GM12801 (cell line): ENCODE results near the gene GOLM1.

Experiments
- TF ChIP-seq, protein P1 (sequence below): IDR thresholded peaks from one replicate; pipeline ENCODE4 v1.5.1; 2011; ENCODE audit warnings: control low read depth; ENCODE audit not compliant: insufficient read length; ENCODE audit errors: extremely low read depth

GOLM1 gene

DNA sequence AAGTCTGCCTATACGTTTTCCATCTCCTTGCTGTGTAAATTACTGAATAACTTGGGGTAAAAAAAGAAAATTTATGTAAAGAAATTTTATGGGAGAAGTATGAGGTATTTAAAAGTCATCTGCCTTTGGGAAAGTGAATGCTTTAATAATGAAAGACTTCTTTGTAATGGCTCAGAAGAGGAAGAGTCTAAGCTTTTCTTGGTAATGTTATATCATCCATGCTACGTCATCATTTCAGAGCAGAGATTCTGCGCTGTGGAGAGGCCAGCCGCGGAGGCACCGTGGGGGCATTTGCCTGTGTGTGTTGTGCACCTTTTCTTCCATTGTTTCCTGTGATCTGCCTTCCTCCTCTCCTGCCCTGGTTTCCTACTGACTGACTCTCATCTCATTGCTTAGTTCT lies 78.2 kb downstream of the GOLM1 start:
- TF ChIP-seq, protein P1, sequence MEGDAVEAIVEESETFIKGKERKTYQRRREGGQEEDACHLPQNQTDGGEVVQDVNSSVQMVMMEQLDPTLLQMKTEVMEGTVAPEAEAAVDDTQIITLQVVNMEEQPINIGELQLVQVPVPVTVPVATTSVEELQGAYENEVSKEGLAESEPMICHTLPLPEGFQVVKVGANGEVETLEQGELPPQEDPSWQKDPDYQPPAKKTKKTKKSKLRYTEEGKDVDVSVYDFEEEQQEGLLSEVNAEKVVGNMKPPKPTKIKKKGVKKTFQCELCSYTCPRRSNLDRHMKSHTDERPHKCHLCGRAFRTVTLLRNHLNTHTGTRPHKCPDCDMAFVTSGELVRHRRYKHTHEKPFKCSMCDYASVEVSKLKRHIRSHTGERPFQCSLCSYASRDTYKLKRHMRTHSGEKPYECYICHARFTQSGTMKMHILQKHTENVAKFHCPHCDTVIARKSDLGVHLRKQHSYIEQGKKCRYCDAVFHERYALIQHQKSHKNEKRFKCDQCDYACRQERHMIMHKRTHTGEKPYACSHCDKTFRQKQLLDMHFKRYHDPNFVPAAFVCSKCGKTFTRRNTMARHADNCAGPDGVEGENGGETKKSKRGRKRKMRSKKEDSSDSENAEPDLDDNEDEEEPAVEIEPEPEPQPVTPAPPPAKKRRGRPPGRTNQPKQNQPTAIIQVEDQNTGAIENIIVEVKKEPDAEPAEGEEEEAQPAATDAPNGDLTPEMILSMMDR: no peak

GRCh38 chr9:86020731-86021130 lies 78.6 kb downstream of the GOLM1 start:
- TF ChIP-seq, protein P1: no peak

- TF ChIP-seq, protein P1: no peak
Observed at GRCh38 chr9:86009133-86009532, 90.2 kb downstream of the GOLM1 start.

- TF ChIP-seq, protein P1: no peak
Observed at GRCh38 chr9:86005253-86005775, 94.0 kb downstream of the GOLM1 start.

DNA sequence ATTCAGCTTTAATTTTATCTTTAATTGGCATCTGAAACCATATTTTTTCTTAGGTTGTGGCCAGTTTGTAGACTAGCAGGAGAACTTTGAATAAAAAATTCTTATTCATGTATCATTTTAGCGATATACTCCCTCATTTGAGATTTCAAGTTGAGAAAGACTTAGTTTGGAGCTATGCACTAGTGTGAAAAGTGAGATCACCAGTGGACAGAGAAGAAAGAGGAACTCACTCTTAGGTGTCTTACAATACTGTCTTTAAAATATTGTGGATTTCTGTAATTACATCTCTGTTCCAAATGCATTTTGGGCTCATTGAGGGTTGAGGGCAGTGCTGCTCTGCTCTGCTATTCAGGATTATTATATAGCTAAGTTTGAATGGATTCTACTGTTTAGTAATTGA lies 103.8 kb downstream of the GOLM1 start:
- TF ChIP-seq, protein P1: no peak

DNA sequence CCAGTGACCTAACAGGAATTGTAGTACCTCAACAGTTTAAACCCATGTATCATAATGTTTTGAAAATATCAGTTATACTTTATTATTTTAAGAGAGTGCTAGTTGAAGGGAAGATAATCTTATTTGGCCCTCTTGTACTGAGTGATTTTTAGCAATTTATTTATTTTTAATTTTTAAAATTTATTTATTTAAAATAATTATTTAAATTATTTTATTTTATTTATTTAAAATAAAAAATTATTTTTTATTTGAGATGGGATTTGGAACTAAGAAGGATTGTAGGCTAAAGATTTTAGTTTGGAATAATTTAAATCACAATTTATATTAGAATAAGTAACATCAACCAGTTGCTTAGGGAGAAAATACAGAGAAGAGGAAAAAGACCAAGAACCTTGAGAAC lies 104.3 kb downstream of the GOLM1 start:
- TF ChIP-seq, protein P1: no peak

- TF ChIP-seq, protein P1: no peak
Observed at GRCh38 chr9:85994191-85994590, 105.2 kb downstream of the GOLM1 start.
